Measurements from ENCODE around the gene TRRAP. TPM values are rescaled to one million over a fixed set of nuclear protein-coding genes. Genes with fewer than 3 reads are reported as not detected.

The TRRAP gene
- polyA plus RNA-seq, 1 donor (not counting 4 experiments of a cell fraction or from before 2014, with no cell fraction given), result 6.1 TPM

DNA sequence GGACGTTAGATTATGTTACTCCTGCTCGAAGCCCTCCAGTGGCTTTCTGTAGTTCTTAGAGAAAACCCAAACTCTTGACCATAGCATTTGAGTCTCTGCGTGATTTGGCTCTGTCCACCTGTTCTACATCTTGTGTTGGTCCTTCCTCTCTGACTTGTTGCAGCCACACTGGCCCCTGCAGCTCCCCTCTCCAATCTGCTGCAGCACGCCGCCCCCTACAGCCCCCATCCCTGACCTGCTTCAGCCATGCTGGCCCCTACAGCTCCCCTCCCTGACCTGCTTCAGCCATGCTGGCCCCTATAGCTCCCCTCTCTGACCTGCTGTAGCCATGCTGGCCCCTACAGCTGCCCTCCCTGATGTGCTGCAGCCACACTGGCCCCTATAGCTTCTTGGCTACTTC lies 29.2 kb downstream of the TRRAP start:
- no peaks in the 10 kb centered on the region for H3K27me3 ChIP-seq (ENCODE audit: control insufficient read depth, extremely low read depth, insufficient read depth, low read length)
- FAIRE-seq (no peak), DNase-seq (ENCODE audit: low read depth, low spot score) (no peak)
- H3K9ac ChIP-seq (ENCODE audit: control insufficient read depth, extremely low read depth, insufficient read depth, low read length), result no peak overlapping the region
- H4K20me1 ChIP-seq (ENCODE audit: control insufficient read depth, extremely low read depth, insufficient read depth, low read length), result no peaks in the 10 kb centered on the region
- H3K27ac ChIP-seq (ENCODE audit: control insufficient read depth, insufficient read depth, low read length), result no peak overlapping the region
- dilution Hi-C loops (cut with MboI; ENCODE audit: extremely low pct_ligation_motif_present, low sequenced_read_pairs), result no loop called here
- H3K9me3 ChIP-seq (ENCODE audit: control insufficient read depth, low read depth, low read length), result no peaks in the 10 kb centered on the region
- no peak overlapping the region for H3K4me2 ChIP-seq (ENCODE audit: control insufficient read depth, extremely low read depth, insufficient read depth, low read depth, low read length)
- H3K4me3 ChIP-seq (ENCODE audit: control insufficient read depth in 2 of 3, extremely low read depth in 1 of 3, insufficient read depth in 2 of 3, low read depth in 1 of 3, low read length in 3 of 3), result no peak overlapping the region
- no peak for TF ChIP-seq EZH2 (IDR thresholded peaks at IDR 0.05; ENCODE audit: low read length)
- TF ChIP-seq, protein P1, sequence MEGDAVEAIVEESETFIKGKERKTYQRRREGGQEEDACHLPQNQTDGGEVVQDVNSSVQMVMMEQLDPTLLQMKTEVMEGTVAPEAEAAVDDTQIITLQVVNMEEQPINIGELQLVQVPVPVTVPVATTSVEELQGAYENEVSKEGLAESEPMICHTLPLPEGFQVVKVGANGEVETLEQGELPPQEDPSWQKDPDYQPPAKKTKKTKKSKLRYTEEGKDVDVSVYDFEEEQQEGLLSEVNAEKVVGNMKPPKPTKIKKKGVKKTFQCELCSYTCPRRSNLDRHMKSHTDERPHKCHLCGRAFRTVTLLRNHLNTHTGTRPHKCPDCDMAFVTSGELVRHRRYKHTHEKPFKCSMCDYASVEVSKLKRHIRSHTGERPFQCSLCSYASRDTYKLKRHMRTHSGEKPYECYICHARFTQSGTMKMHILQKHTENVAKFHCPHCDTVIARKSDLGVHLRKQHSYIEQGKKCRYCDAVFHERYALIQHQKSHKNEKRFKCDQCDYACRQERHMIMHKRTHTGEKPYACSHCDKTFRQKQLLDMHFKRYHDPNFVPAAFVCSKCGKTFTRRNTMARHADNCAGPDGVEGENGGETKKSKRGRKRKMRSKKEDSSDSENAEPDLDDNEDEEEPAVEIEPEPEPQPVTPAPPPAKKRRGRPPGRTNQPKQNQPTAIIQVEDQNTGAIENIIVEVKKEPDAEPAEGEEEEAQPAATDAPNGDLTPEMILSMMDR (optimal IDR thresholded peaks at IDR 0.05 in 1 of 3, IDR thresholded peaks at IDR 0.05 in 1 of 3, conservative IDR thresholded peaks at IDR 0.05 in 1 of 3; ENCODE audit: extremely low read depth in 1 of 3, insufficient read depth in 2 of 3, low read length in 3 of 3), result no peak
- H3K9me1 ChIP-seq (ENCODE audit: control insufficient read depth, extremely low read depth, insufficient read depth, low read length), result no peaks in the 10 kb centered on the region
- no peaks in the 10 kb centered on the region for H3K4me1 ChIP-seq (ENCODE audit: control insufficient read depth, extremely low read depth, insufficient read depth, low read length)
- H3K79me2 ChIP-seq (ENCODE audit: control insufficient read depth, insufficient read depth, low read length), result no peaks in the 10 kb centered on the region
- H3K36me3 ChIP-seq (ENCODE audit: control insufficient read depth in 2 of 2, extremely low read depth in 1 of 2, insufficient read depth in 2 of 2, low read length in 2 of 2), result peaks cover 11 to 24% of the 10 kb centered on the region in 2 experiments
- H2AFZ ChIP-seq (ENCODE audit: control insufficient read depth, low read length), result no peak overlapping the region

DNA sequence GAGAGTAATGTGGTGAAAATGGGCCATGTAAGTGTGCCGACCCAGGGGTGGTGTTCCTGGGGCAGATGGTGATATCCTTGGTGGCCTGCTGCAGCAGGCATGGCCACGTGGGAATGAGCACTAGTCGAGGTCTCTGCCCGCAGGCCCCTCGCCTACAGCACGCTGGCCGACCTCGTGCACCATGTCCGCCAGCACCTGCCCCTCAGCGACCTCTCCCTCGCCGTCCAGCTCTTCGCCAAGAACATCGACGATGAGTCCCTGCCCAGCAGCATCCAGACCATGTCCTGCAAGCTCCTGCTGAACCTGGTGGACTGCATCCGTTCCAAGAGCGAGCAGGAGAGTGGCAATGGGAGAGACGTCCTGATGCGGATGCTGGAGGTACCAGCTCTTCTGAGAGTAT lies 30.3 kb downstream of the TRRAP start:
- Histone ChIP-seq H3K79me2 (ENCODE audit: control insufficient read depth, insufficient read depth, low read length) (no peaks in the 10 kb centered on the region), H3K4me1 (ENCODE audit: control insufficient read depth, extremely low read depth, insufficient read depth, low read length) (no peaks in the 10 kb centered on the region), H3K36me3 (ENCODE audit: control insufficient read depth in 2 of 2, extremely low read depth in 1 of 2, insufficient read depth in 2 of 2, low read length in 2 of 2) (peaks cover 7 to 22% of the 10 kb centered on the region in 2 experiments), H3K4me3 (ENCODE audit: control insufficient read depth in 2 of 3, extremely low read depth in 1 of 3, insufficient read depth in 2 of 3, low read depth in 1 of 3, low read length in 3 of 3) (no peak overlapping the region), H3K9me3 (ENCODE audit: control insufficient read depth, low read depth, low read length) (no peaks in the 10 kb centered on the region), H3K27ac (ENCODE audit: control insufficient read depth, insufficient read depth, low read length) (no peak overlapping the region), H2AFZ (ENCODE audit: control insufficient read depth, low read length) (no peak overlapping the region), H3K4me2 (ENCODE audit: control insufficient read depth, extremely low read depth, insufficient read depth, low read depth, low read length) (no peak overlapping the region), H3K27me3 (ENCODE audit: control insufficient read depth, extremely low read depth, insufficient read depth, low read length) (no peaks in the 10 kb centered on the region), H4K20me1 (ENCODE audit: control insufficient read depth, extremely low read depth, insufficient read depth, low read length) (no peaks in the 10 kb centered on the region), H3K9me1 (ENCODE audit: control insufficient read depth, extremely low read depth, insufficient read depth, low read length) (no peaks in the 10 kb centered on the region), H3K9ac (ENCODE audit: control insufficient read depth, extremely low read depth, insufficient read depth, low read length) (no peak overlapping the region)
- TF ChIP-seq EZH2 (IDR thresholded peaks at IDR 0.05; ENCODE audit: low read length), result no peak
- TF ChIP-seq, protein P1 (optimal IDR thresholded peaks at IDR 0.05 in 1 of 3, IDR thresholded peaks at IDR 0.05 in 1 of 3, conservative IDR thresholded peaks at IDR 0.05 in 1 of 3; ENCODE audit: extremely low read depth in 1 of 3, insufficient read depth in 2 of 3, low read length in 3 of 3), result no peak
- FAIRE-seq (no peak), DNase-seq (ENCODE audit: low read depth, low spot score) (no peak)
- dilution Hi-C loops (cut with MboI; ENCODE audit: extremely low pct_ligation_motif_present, low sequenced_read_pairs), result no loop called here
